GM18951 (cell line): Measurements from ENCODE around the gene NTN1.

ENCODE experiments used
- POLR2A ChIP-seq: IDR thresholded peaks from 4 replicates; pipeline ENCODE4 v1.6.1; 2011; ENCODE audit warnings: mild to moderate bottlenecking; ENCODE audit not compliant: insufficient read length, insufficient read depth; ENCODE audit errors: extremely low read depth
- in situ Hi-C: fragments of 300-500 bp; cut with MboI; formaldehyde crosslinking; loops from one replicate; pipeline ENCODE4 v1.12.0; 2022; ENCODE audit warnings: low sequenced_read_pairs, mixed read lengths, inconsistent platforms; ENCODE audit not compliant: unreplicated experiment

NTN1 gene

DNA sequence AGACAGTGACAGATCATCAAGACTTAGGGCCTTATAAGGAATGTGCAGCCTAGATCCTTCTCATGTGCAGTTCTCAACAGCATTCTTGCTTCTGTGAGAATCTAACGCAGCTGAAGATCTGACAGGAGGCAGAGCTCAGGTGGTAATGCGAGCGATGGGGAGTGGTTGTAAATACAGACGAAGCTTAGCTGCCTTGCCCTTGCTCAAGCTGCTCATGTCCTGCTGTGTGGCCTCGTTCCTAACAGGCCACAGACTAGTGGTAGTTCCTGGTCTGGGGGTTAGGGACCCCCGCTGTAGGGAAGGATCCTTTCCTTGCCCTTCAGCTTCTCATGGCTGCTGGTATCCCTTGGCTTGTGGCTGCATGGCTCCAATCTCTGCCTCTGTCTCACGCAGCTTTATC lies 10.3 kb upstream of the NTN1 start:
- in situ Hi-C loops: loop anchor here (25.0 kb wide), 1 partner anchor 449 kb away; no protein-coding TSS in a partner anchor

DNA sequence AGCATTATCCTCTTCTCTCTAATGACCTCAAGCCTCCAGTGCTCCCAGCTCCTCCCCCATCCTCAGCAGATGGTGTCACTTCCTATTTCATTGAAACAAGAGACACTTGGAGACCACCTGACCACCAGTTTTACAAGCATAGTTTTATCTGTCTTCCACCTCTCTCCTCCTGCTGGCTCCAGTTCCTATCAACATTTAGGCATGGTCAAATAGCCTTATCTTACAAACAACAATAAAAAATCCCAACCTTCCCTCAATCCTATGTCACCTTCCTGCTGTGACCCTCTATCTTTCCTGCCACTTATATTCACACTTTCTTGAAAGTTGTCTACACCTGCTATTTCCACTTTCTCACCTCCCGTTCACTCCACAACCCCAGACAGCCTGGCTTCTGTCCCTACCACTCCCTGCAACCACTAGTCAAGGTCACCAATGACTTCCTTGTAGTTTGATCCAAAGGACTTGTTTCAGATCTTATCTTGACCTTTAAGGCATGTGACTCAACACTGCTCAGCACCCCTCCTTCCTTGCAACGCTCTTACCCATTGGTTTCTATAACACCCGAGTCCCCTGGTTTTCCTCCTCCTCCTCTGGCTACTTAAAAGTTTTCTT lies 4.3 kb upstream of the NTN1 start:
- no peak for TF ChIP-seq POLR2A
- in situ Hi-C loops: loop anchor here (25.0 kb wide), 1 partner anchor 455 kb away; no protein-coding TSS in a partner anchor

More for the DNA sequence above, 10.3 kb upstream of the NTN1 start:
- no peak for TF ChIP-seq POLR2A

DNA sequence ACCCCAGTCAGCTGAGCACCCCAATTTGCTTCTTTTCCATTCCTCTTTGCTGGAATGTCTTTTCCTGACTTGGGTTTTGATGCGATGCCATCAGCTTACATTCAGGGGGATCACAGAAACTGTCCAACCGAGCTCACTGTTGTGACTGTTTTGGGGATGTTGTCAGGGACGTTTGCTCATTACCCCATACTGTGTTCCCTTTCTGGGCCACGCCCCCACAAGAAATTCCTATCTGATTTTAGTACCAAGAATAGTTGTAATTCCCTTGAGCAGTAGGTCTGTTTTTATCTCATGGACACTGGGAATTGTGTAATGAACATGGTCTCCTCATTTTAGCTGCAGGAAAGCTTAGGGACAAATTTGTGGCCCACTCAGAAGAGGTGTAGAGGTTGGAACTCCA lies 2.6 kb upstream of the NTN1 start:
- TF ChIP-seq POLR2A: no peak
- in situ Hi-C loops: loop anchor here (25.0 kb wide), 1 partner anchor 456 kb away; no protein-coding TSS in a partner anchor

DNA sequence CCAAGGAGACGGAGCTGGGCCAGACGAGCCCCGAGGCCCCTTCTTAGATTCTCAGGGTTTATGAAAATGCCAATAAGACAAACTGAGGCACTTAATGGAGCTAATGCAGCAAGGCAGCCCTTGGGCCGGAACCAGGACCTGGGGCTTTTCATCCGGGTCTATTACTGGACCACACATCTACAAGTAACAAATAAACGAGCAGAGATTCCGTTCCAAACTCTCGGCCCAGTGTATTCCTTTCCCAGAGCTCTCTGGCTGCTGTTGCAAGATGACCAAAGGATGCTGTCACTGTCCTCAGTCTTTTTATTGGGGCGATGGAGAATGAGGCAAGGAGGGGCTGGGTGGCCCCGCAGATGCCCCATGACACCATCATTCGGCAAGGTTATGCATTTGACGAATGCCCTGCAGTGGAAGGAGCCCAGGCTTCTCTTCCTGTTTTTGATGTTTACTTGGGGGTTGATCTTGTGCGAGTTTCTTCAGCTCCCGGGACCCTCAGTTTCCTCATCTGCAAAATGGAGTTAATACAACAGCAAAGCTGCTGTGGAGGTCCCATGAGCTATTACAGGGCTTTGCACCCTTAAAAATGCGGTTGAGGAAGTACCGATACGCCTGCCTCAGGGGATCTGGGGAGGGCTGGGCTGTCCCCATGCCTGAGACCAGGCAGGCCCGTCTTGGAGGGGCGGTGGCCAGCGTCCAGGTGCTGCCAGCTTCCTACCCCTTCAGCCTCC lies 1.1 kb upstream of the NTN1 start:
- in situ Hi-C loops: loop anchor here (25.0 kb wide), 1 partner anchor 458 kb away; no protein-coding TSS in a partner anchor
- TF ChIP-seq POLR2A: no peak

DNA sequence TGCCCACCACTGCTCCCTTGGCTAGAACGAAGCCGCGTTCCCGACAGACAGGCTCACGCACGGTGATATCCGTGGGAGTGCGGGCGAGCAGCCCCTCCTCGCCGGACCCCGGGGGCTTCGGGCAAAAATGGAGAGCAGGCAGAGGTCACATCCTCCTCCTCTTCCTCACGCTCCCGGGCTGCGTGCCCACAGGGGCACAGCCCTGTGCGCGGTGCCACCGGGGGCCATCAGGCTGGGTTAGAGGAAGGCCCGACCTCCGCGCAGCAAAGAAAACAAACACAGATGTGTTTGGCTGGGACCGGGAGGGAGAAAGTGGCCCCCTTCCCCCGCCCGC lies 519 bp upstream of the NTN1 start:
- TF ChIP-seq POLR2A: no peak
- in situ Hi-C loops: loop anchor here (25.0 kb wide), 1 partner anchor 458 kb away; no protein-coding TSS in a partner anchor

DNA sequence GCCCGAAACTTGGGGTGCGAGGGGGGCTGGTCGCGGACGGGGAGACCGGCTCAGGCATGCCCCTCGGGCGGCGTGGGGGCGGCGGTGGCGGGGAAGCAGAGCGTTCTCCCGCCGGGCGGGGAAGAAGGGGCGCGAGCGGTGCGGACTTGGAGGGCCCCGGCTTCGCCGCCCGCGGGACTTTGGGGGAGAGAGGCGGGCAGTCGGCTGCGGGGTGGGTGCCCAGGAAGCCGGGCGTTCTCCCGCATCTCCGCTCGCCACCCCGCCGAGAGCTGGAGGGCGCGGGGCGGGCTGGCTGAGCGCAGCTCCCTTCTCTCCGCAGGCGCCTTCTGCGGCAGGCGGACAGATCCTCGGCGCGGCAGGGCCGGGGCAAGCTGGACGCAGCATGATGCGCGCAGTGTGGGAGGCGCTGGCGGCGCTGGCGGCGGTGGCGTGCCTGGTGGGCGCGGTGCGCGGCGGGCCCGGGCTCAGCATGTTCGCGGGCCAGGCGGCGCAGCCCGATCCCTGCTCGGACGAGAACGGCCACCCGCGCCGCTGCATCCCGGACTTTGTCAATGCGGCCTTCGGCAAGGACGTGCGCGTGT lies 772 bp downstream of the NTN1 start:
- in situ Hi-C loops: loop anchor here (25.0 kb wide), 1 partner anchor 460 kb away; no protein-coding TSS in a partner anchor
- no peak for TF ChIP-seq POLR2A

DNA sequence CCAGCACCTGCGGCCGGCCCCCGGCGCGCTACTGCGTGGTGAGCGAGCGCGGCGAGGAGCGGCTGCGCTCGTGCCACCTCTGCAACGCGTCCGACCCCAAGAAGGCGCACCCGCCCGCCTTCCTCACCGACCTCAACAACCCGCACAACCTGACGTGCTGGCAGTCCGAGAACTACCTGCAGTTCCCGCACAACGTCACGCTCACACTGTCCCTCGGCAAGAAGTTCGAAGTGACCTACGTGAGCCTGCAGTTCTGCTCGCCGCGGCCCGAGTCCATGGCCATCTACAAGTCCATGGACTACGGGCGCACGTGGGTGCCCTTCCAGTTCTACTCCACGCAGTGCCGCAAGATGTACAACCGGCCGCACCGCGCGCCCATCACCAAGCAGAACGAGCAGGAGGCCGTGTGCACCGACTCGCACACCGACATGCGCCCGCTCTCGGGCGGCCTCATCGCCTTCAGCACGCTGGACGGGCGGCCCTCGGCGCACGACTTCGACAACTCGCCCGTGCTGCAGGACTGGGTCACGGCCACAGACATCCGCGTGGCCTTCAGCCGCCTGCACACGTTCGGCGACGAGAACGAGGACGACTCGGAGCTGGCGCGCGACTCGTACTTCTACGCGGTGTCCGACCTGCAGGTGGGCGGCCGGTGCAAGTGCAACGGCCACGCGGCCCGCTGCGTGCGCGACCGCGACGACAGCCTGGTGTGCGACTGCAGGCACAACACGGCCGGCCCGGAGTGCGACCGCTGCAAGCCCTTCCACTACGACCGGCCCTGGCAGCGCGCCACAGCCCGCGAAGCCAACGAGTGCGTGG lies 1.5 kb downstream of the NTN1 start:
- TF ChIP-seq POLR2A: no peak
- in situ Hi-C loops: loop anchor here (25.0 kb wide), 1 partner anchor 460 kb away; no protein-coding TSS in a partner anchor

DNA sequence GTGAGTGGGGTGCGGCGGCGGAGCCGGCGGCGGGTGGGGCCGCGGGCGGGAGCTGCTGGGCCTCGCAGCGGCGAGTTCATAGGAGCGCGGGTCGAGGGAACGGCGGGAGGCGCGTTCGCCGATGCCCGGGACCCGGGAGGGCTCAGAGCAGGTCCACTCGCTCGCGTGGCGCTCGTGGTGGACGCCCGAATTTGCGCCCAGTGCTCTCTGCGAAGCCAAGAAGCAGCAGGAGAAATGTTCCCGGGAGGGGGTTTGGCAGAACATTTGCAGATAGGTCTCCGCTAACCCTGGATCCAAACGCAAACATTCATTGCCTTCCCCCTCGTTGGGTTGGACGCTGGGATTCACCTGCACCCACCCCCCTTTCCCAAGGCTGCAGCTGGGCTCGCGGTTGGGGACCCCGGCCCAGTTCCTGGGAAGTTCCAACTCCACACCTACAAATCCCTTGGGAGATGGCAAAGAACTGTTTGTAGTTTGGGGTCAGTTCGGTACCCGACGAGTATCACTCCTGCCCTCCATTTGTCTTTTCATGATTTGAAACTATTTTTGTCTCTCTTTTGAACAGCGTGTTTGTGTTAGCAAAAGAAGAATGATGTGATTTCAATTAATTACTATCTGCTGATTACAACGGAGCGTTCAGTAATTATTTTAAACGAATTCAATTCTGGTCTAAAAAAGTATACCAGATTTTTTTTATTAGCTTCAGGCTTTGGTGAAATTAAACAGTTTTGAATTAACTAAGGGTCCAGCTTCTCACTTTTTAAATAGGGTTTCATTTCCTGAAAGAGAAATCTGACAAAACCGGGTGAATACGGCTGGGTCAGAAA lies 2.3 kb downstream of the NTN1 start:
- in situ Hi-C loops: loop anchor here (25.0 kb wide), 1 partner anchor 461 kb away; no protein-coding TSS in a partner anchor
- TF ChIP-seq POLR2A: no peak

DNA sequence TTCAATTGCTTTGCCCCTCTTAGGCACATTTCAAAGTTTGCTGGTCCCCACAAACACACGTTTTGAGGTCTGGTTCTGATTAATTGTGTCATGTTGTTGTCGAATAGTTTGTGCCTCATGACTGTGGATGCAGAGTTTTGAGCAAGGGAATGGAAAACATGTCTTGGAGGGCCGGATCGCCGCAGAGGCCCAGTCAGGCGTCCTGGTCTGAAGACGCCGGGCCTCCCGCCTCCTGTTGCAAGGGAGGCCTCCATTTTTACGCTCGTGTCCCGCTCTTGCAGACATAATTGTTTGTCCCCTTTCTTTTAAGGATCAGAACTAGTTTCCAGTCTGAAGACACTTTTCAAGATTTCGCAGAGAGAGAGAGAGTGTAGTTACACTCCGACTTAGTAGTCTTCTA lies 3.2 kb downstream of the NTN1 start:
- in situ Hi-C loops: loop anchor here (25.0 kb wide), 1 partner anchor 462 kb away; no protein-coding TSS in a partner anchor
- no peak for TF ChIP-seq POLR2A

DNA sequence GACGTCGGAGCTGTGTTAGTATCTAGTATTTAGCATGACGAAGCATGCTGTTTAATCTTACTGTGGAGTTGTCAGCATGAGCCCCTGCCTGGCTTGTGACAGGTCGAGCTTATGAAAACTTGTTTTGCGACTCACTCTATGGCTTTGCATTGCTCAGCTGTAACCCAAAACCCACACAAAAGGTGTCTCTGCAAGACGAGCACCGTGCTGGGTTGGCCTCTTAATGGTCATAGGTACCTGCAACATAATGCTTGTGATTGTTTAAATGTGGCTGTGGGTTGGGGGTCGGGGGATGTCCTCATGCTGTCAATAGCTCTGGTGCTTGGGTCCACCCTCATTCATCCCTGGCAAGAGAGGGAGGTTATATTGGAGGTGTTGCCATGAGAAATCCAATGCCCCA lies 5.4 kb downstream of the NTN1 start:
- no peak for TF ChIP-seq POLR2A
- in situ Hi-C loops: no loop called here

DNA sequence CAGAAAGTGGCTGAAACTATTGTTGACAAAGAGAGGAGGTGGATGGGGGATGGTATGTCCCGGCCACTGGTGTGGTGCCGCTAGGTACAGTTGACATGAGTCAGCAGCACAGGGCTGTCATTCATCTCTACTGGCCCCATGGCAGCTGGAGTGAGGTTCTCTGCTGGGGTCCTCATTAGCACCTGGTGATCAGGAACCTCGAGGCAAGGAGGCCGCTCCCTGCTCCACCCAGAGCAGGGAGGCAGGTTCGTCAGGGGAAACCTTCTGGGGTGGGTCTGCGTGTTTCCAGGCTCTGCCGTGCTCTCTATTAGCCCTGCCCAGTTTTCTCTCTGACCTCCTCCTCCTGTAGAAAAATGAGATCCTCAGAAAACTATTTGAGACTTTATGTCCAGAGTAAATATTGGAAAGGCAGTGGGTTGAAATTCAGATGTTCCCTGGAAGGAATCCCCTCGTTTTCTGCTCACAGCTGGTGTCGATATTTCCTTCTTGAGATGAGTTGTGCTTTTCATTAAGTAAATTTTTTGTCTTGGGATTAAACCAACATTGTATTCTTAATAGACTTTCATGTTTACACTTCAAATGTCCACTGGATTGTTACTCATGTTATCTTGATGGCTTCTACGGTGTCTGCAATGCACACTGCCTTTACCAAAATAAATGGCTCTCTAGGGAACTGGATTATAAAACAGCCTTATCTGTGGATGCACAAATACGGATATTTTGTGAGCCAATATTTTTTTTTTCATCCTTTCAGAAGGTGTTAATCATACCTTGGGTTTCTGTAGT lies 7.1 kb downstream of the NTN1 start:
- in situ Hi-C loops: no loop called here
- TF ChIP-seq POLR2A: no peak
